SK-MEL-5 (cell line): ENCODE measurements around the gene PRR15L. TPM values are rescaled to one million over a fixed set of nuclear protein-coding genes. Genes with fewer than 3 reads are reported as not detected.
"Not testable (repeated sequence)": the region's sequence is repeated elsewhere in the genome, so short reads cannot be mapped to it uniquely, and the experiment has no call there.

ENCODE experiments used
- DNase-seq: peaks from one replicate; pipeline ENCODE4 v3.0.0-alpha.2; 2016; ENCODE audit warnings: low read depth, low spot score
- in situ Hi-C: cut with HindIII; loops from 2 replicates; pipeline ENCODE4 v1.10.0; 2016; ENCODE audit warnings: low sequenced_read_pairs, high pct_unique_total_duplicates, low pct_unique_long_range_greater_than_20kb
- total RNA-seq: library from RNA; depleted of rRNA; stranded (reverse); fragments of >200 nt; shearing (Covaris generic); gene quantifications from 2 replicates; pipeline ENCODE4 v1.2.3, GENCODE V29; 2014

The PRR15L gene
- total RNA-seq, 1 experiment from 2014 or later: not detected

GRCh38 chr17:47924785-47925677 is 32.7 kb downstream of the PRR15L start:
- no peak for DNase-seq
- in situ Hi-C loops: no loop called here

- DNase-seq, in situ Hi-C loops: not testable (repeated sequence)
Observed at GRCh38 chr17:47919889-47920288, 37.8 kb downstream of the PRR15L start.

GRCh38 chr17:47918991-47919390 is 38.7 kb downstream of the PRR15L start:
- in situ Hi-C loops: no loop called here

GRCh38 chr17:47918006-47918405 is 39.7 kb downstream of the PRR15L start:
- in situ Hi-C loops: no loop called here
- DNase-seq: no peak

More at GRCh38 chr17:47918991-47919390, 38.7 kb downstream of the PRR15L start:
- DNase-seq: no peak

GRCh38 chr17:47917581-47917980 is 40.1 kb downstream of the PRR15L start:
- no peak for DNase-seq
- in situ Hi-C loops: no loop called here

- in situ Hi-C loops: no loop called here
- no peak for DNase-seq
Observed at GRCh38 chr17:47916489-47917208, 41.0 kb downstream of the PRR15L start.

- in situ Hi-C loops: no loop called here
- no peak for DNase-seq
Observed at GRCh38 chr17:47915776-47916398, 41.8 kb downstream of the PRR15L start.

- DNase-seq: no peak
- in situ Hi-C loops: no loop called here
Observed at GRCh38 chr17:47914306-47914948, 43.3 kb downstream of the PRR15L start.

- in situ Hi-C loops: no loop called here
- no peak for DNase-seq
Observed at GRCh38 chr17:47913050-47913449, 44.6 kb downstream of the PRR15L start.

GRCh38 chr17:47907932-47908562 is 49.6 kb downstream of the PRR15L start:
- DNase-seq: no peak

GRCh38 chr17:47906443-47906842 is 51.2 kb downstream of the PRR15L start:
- in situ Hi-C loops: no loop called here
- no peak for DNase-seq

More at GRCh38 chr17:47907932-47908562, 49.6 kb downstream of the PRR15L start:
- in situ Hi-C loops: no loop called here

GRCh38 chr17:47905221-47905733 is 52.4 kb downstream of the PRR15L start:
- DNase-seq: peak; percentile 18
- in situ Hi-C loops: no loop called here

GRCh38 chr17:47902039-47902744 is 55.5 kb downstream of the PRR15L start:
- no peak for DNase-seq
- in situ Hi-C loops: no loop called here
